ENCODE measurements around the gene MMP15.

Gene MMP15

DNA sequence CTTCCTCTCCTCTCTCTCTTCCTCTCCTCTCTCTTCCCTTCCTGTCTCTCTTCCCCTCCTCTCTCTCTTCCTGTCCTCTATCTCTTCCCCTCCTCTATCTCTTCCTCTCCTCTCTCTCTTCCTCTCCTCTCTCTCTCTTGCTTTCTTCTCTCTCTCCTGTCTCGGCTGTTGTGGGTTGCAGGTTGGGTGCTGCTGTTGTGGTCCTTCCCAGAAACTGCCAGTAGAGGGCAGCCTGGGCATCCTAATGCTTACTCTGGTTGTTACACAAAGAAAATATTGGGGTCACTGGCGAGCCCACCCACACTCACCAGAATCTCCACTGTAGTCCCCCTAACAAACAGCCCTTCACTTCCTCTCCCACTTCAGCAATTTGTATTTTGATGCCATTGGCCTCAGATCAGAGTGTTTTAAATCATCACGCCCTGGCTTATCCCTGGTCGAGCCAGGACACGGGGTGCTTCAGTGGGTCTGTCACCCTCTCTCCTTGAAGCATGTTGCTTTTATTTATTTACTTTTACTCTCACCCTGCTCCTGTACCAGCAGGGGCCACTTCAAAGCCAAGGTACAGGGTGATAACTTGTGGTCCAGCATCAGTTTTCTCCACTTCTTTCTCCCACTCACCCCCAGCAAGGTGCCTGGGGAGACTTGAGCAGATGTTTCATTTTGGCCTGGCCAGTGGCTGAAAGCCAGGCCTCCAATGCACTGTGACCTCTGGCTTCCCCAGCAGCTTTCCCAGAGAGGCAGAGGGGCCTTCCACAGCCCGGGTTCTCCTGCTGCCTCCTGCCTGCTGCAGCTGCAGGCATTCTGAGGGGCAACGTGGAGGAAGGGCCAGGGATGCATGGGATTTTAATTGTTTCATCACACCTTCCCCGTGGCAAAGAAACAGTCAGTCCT lies 4.7 kb upstream of the MMP15 start:
- DNase-seq, result no peak

GRCh38 chr16:58021661-58022551 lies 3.6 kb upstream of the MMP15 start:
- DNase-seq, result no peak

DNA sequence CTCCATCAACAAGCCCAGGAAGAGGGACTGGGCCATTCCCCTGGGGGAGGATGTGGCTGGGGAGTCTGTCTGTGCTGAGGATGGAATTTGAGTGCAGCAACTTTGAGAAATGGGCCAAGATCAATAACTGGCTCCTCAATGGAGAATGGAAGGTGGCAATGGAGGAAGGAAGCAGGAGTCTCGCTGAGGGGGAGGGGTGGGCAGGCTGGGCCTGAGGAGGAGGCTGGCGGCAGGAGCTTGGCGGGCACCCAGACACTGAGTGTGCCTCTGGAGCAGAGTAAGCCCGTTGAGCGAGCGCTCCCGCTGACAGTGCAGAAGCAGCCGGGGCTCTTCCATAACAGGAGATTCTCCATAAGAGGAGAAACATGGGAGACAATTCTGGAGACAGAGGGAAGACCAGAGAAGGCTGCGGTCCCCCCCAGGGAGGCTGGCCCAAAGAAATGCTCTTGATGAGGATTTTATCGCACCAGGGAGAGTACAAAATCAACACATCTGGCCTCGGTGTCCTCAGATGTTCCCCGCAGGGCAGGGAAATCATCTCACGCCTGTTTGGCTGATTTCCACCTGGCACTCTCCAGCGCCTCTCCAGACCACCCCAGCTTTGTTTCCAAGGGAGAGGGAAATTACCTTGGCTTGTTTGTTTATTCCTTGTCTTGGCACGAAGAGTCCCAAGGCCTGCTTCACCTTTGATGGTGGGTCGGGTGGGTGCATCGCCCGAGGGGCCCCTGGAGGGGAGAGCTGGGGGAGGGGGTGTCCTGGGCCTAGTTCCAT lies 2.8 kb upstream of the MMP15 start:
- peak; percentile 25 for DNase-seq

- DNase-seq, result no peak
Observed at GRCh38 chr16:58024486-58025350, 836 bp upstream of the MMP15 start.

DNA sequence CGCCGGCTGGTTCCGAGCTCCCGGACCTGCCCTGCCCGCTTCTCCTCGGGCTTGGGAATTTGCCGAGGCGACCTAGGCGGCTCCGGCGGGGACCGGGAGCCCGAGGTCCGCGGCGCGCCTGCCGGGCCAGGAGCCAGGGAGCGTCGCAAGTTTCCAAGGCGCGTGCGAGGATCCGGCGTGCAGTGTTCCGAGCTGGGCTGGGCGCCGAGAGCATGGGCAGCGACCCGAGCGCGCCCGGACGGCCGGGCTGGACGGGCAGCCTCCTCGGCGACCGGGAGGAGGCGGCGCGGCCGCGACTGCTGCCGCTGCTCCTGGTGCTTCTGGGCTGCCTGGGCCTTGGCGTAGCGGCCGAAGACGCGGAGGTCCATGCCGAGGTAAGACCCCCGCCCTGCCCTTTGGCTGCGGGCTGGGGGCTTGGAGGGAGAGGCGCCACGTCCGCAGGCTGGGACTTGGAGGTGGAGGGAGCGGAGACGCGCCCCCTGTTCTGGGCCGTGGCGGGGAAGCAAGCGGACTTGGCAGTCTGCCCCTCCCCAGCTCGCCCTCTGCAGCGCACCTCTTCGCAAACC lies 668 bp downstream of the MMP15 start:
- DNase-seq, result no peak

- DNase-seq, result no peak
Observed at GRCh38 chr16:58026705-58027160, 1.2 kb downstream of the MMP15 start.

GRCh38 chr16:58027161-58027915 lies 1.8 kb downstream of the MMP15 start:
- no peak for DNase-seq

GRCh38 chr16:58027916-58028455 lies 2.4 kb downstream of the MMP15 start:
- no peak for DNase-seq

DNA sequence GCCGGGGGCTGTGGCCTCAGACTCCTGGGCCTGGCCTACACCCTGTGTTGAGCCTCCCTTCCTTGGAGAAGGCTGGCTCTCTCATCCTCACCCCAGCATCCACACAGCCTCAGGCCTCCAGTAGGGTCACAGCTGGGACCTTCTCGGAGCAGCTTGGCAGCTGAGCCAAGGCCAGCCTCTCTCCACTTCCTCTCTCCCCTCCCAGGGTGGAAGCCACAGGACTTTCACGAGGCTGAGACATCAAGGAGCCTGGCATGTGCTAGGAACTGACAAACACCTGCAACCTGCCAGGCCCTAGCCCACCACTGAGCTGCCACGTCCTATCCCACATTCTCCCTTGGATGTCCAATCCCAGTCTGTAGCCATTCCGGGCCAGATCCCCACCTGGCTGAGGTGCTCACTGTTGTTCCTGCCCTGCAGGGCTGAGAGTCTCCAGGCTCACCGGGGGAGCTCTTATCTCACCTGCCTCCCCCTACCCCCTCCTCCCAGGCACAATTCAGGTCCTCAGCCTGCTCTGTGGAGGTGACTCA lies 3.1 kb downstream of the MMP15 start:
- no peak for DNase-seq

DNA sequence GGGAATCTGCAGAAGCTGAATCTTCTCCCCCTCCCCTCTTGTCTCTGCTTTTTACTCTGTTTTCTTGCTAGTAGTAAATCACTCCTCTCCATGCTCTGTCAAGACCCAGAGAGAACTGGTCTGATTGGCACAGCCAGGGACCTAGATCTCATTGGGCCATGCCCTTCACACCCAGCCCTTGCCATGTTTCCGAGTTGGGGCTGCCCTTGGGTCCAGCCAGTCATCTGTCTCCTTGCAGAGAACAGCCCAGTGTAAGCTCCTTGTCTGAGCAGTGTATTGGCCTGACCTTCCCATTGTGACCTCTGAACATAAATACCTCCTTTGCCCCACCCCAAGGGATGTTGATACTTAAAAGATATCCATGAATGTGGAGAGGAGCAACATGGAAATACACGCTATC lies 3.9 kb downstream of the MMP15 start:
- DNase-seq, result no peak

DNA sequence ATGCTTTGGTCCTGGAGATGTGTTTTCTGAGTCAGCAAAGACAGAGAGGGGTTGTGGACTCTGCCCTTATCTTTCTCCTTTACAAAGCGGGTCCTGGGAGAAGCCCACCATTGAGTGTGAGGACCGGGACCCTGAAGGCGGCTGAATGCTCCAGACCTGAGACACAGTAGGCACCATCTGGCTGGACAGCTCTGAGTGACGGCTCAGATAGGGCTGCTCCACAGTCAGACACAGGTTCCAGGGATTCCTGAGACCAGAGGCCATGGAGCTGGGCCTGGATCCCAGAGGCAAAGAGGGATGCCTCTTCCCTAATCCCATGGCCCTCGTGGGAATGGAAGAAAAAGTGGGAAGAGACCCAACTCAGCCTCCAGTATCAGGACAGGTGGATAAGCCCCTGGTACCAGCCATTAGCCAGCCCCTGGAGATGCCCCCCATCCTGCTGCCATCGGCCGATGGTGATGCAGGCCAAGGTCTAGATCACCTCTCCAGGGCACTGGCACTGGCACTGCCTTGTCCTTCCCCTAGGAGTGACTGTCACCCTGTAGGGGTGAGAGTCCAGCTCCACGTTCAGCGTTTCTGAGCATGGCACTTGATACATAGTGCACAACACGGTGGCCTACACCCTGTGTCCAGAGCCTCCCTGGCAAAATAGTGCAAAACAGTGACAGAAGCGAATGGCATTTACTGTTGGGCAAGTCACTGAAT lies 4.7 kb downstream of the MMP15 start:
- no peak for DNase-seq

GRCh38 chr16:58031016-58031800 lies 5.7 kb downstream of the MMP15 start:
- no peak for DNase-seq

DNA sequence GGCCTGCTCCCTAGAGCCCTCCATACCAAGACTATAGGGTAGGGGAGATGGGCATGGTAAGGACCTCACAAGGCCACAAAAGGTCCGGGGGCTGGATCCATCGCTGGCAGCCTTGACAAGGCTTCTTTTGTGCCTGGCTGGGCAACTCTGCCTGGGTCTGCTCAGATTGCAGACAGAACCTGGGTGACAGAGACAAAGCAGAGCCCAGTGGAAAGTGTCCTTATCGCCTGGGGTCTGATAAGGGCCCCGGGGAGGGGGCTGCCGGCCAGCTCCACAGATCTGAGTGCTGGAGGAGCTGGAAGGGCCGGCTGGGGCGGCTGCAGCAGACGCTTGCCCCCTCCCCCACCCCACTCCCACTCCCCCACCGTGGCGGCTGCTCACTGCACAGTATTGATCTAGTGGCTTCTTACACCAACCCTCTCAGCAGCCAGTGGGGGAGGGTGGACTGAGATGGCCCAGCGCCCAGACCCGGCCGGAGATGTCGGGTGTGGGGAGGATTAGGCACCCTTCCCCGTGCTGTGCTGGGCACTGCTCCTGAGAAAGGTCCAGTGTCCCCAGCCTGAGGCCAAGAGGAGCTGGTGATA lies 7.2 kb downstream of the MMP15 start:
- no peak for DNase-seq

GRCh38 chr16:58034128-58034685 lies 8.7 kb downstream of the MMP15 start:
- no peak for DNase-seq

DNA sequence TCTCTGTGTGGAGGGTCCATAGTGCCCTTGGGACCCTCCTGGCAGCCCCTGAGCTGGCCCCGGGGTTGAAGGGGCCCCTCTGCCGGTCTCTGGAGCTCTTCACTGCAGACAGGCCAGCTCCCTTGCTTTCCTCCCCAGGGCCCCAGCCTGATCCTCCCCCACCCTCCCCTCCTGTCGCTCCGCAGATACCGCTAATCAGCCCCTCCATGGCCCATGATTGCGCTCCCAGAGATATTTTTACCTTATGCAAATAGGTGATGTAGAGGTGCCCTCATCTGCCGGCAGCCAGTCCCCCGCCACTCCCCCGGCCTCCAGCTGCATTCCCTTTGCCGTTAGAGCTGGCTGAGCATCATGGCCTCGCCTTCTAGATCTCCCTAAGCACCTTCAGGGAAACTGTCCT lies 9.2 kb downstream of the MMP15 start:
- DNase-seq, result no peak

- DNase-seq, result no peak
Observed at GRCh38 chr16:58035356-58036170, 10.0 kb downstream of the MMP15 start.

DNA sequence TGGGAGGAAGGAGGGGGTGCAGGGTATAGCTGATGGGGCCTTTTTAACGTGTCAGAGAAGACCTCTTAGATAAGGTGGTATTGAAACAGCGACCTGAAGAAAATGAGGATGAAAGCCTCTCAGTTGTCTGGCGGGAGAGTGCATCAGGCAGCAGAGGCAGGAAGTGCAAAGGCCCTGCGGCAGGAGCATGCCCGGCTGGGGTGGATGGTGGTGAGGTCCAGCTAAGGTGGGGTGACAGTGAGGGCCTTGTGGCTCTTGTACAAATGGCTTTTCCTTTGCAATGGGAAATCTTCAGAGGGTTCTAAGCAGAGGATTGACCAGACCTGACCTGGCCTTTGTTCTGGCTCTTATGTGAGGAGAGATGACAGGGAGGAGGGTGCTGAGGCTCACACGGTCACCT lies 11.4 kb downstream of the MMP15 start:
- no peak for DNase-seq
